HepG2 (cell line): ENCODE results near the gene PLVAP. TPM values are rescaled to one million over a fixed set of nuclear protein-coding genes. Genes with fewer than 3 reads are reported as not detected.

Experiments used
- BCLAF1 ChIP-seq: fragments of 450-650 bp; IDR thresholded peaks from 2 replicates; pipeline ENCODE4 v1.6.1; 2017; ENCODE audit warnings: mild to moderate bottlenecking
- ETV6 ChIP-seq: sonication (generic); formaldehyde crosslinking; conservative IDR thresholded peaks from 2 replicates; pipeline ENCODE4 v1.4.0; 2020; ENCODE audit warnings: missing genetic modification reagents
- HNF4A ChIP-seq: sonication (generic); formaldehyde crosslinking; IDR thresholded peaks from 2 replicates; pipeline ENCODE4 v1.4.0; 2020; ENCODE audit warnings: missing genetic modification reagents
- KAT2B ChIP-seq: fragments of 150-350 bp; IDR thresholded peaks from 2 replicates; pipeline ENCODE4 v1.6.1; 2014; ENCODE audit warnings: low read depth, low read length, borderline replicate concordance
- MAF1 ChIP-seq: sonication (generic); formaldehyde crosslinking; IDR thresholded peaks from 2 replicates; pipeline ENCODE4 v1.5.0; 2020; ENCODE audit warnings: missing genetic modification reagents, borderline replicate concordance
- MBNL3 ChIP-seq: fragments of 250-450 bp; sonication (Bioruptor Pico); conservative IDR thresholded peaks from 2 replicates; pipeline ENCODE4 v1.8.0; 2022; ENCODE audit warnings: mild to moderate bottlenecking, inconsistent platforms
- MLLT10 ChIP-seq: sonication (generic); formaldehyde crosslinking; IDR thresholded peaks from 2 replicates; pipeline ENCODE4 v1.4.0; 2020; ENCODE audit warnings: missing genetic modification reagents
- NFRKB ChIP-seq: fragments of 450-650 bp; IDR thresholded peaks from 2 replicates; pipeline ENCODE4 v1.6.1; 2017
- NR2F2 ChIP-seq: IDR thresholded peaks from 2 replicates; pipeline ENCODE4 v1.6.1; 2012; ENCODE audit warnings: low read depth, inconsistent platforms, borderline replicate concordance
- SKIL ChIP-seq: sonication (generic); formaldehyde crosslinking; IDR thresholded peaks from 2 replicates; pipeline ENCODE4 v1.8.0; 2022; ENCODE audit warnings: missing genetic modification reagents, mild to moderate bottlenecking, moderate library complexity, borderline replicate concordance
- TP53 ChIP-seq: sonication (generic); formaldehyde crosslinking; conservative IDR thresholded peaks from 2 replicates; pipeline ENCODE4 v1.4.0; 2020; ENCODE audit warnings: missing genetic modification reagents
- ZNF343 ChIP-seq: sonication (generic); formaldehyde crosslinking; IDR thresholded peaks from 2 replicates; pipeline ENCODE4 v1.4.0; 2020; ENCODE audit warnings: mild to moderate bottlenecking, missing genetic modification reagents
- ZNF350 ChIP-seq: sonication (generic); formaldehyde crosslinking; IDR thresholded peaks from 2 replicates; pipeline ENCODE4 v1.4.0; 2020; ENCODE audit warnings: mild to moderate bottlenecking, low read depth, missing genetic modification reagents, borderline replicate concordance
- ZNF672 ChIP-seq: sonication (generic); formaldehyde crosslinking; IDR thresholded peaks from 2 replicates; pipeline ENCODE4 v1.8.1; 2022; ENCODE audit warnings: missing genetic modification reagents
- ZNF720 ChIP-seq: sonication (generic); formaldehyde crosslinking; IDR thresholded peaks from 2 replicates; pipeline ENCODE4 v1.4.0; 2020; ENCODE audit warnings: missing genetic modification reagents
- ZNF747 ChIP-seq: sonication (generic); formaldehyde crosslinking; IDR thresholded peaks from 2 replicates; pipeline ENCODE4 v1.8.1; 2023; ENCODE audit warnings: missing genetic modification reagents, mild to moderate bottlenecking, borderline replicate concordance
- polyA plus RNA-seq, 8 experiments: library from polyadenylated mRNA; depleted of rRNA in 3 of 8; stranded (reverse) in 7 of 8; unstranded in 1 of 8; fragments of >200 nt; fragmentation: Illumina TruSeq in 4 of 8; extraction: Trizol in 4 of 8; gene quantifications; 2 replicates each; pipeline versions ENCODE4 v1.2.1 to v1.2.3, GENCODE V29; 2011 to 2016; ENCODE audit warnings: low read depth in 4 of 8, missing spikeins in 1 of 8, mixed read lengths in 1 of 8; ENCODE audit not compliant: insufficient read depth in 1 of 8
- total RNA-seq, 5 experiments: library from RNA; depleted of rRNA; stranded (reverse); fragments of >200 nt; fragmentation: Illumina TruSeq; extraction: Trizol; gene quantifications; 2 replicates each; pipeline ENCODE4 v1.2.3, GENCODE V29; 2016; ENCODE audit warnings: low read depth in 1 of 5
- TF ChIP-seq, protein P1 (sequence below): sonication (generic); formaldehyde crosslinking; IDR thresholded peaks from 2 replicates; pipeline ENCODE4 v1.5.0; 2020; ENCODE audit warnings: mild to moderate bottlenecking, missing genetic modification reagents, borderline replicate concordance

Gene PLVAP
- total and polyA plus RNA-seq, 2 of the 13 experiments (the other 11 are each of a cell fraction or from before 2014, with no cell fraction given) = 0.26 TPM; not detected in 1

GRCh38 chr19:17309198-17309964 is 67.8 kb downstream of the PLVAP start, which contains the start of gene DDA1 (continued):
- TF ChIP-seq ZNF343 (CRISPR knock-in tag) (peak; percentile 27; the same call in 1 of the 2 replicates), BCLAF1 (no peak), ZNF672 (CRISPR knock-in tag) (no peak), MAF1 (CRISPR knock-in tag) (no peak), ZNF720 (CRISPR knock-in tag) (no peak), ZNF350 (peak; percentile 61), SKIL (CRISPR knock-in tag) (no peak), NR2F2 (peak; percentile 76), ETV6 (0 out of 2 replicates have a peak, but pooled peaks have one; percentile 25), TP53 (CRISPR knock-in tag) (no peak), KAT2B (no peak), HNF4A (CRISPR knock-in tag) (peak; percentile 62), MBNL3 (no peak), MLLT10 (CRISPR knock-in tag) (no peak), ZNF747 (CRISPR knock-in tag) (peak; percentile 59; the same call in 1 of the 2 replicates), NFRKB (no peak)
- TF ChIP-seq, protein P1, sequence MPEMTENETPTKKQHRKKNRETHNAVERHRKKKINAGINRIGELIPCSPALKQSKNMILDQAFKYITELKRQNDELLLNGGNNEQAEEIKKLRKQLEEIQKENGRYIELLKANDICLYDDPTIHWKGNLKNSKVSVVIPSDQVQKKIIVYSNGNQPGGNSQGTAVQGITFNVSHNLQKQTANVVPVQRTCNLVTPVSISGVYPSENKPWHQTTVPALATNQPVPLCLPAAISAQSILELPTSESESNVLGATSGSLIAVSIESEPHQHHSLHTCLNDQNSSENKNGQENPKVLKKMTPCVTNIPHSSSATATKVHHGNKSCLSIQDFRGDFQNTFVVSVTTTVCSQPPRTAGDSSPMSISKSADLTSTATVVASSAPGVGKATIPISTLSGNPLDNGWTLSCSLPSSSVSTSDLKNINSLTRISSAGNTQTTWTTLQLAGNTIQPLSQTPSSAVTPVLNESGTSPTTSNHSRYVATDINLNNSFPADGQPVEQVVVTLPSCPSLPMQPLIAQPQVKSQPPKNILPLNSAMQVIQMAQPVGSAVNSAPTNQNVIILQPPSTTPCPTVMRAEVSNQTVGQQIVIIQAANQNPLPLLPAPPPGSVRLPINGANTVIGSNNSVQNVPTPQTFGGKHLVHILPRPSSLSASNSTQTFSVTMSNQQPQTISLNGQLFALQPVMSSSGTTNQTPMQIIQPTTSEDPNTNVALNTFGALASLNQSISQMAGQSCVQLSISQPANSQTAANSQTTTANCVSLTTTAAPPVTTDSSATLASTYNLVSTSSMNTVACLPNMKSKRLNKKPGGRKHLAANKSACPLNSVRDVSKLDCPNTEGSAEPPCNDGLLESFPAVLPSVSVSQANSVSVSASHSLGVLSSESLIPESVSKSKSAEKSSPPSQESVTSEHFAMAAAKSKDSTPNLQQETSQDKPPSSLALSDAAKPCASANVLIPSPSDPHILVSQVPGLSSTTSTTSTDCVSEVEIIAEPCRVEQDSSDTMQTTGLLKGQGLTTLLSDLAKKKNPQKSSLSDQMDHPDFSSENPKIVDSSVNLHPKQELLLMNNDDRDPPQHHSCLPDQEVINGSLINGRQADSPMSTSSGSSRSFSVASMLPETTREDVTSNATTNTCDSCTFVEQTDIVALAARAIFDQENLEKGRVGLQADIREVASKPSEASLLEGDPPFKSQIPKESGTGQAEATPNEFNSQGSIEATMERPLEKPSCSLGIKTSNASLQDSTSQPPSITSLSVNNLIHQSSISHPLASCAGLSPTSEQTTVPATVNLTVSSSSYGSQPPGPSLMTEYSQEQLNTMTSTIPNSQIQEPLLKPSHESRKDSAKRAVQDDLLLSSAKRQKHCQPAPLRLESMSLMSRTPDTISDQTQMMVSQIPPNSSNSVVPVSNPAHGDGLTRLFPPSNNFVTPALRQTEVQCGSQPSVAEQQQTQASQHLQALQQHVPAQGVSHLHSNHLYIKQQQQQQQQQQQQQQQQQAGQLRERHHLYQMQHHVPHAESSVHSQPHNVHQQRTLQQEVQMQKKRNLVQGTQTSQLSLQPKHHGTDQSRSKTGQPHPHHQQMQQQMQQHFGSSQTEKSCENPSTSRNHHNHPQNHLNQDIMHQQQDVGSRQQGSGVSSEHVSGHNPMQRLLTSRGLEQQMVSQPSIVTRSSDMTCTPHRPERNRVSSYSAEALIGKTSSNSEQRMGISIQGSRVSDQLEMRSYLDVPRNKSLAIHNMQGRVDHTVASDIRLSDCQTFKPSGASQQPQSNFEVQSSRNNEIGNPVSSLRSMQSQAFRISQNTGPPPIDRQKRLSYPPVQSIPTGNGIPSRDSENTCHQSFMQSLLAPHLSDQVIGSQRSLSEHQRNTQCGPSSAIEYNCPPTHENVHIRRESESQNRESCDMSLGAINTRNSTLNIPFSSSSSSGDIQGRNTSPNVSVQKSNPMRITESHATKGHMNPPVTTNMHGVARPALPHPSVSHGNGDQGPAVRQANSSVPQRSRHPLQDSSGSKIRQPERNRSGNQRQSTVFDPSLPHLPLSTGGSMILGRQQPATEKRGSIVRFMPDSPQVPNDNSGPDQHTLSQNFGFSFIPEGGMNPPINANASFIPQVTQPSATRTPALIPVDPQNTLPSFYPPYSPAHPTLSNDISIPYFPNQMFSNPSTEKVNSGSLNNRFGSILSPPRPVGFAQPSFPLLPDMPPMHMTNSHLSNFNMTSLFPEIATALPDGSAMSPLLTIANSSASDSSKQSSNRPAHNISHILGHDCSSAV (CRISPR knock-in tag) = no peak
